Fibroblast of lung (primary cell): ENCODE results near the gene C14orf119.

Experiments used
- EZH2 ChIP-seq: IDR thresholded peaks from 2 replicates; pipeline ENCODE4 v1.5.1; 2012; ENCODE audit warnings: low read length, control low read depth, mild to moderate bottlenecking; ENCODE audit errors: missing control alignments
- TF ChIP-seq, protein P1 (sequence below), 2 donors: IDR thresholded peaks in 1 of 2; conservative IDR thresholded peaks in 1 of 2; 1 replicate in 1 of 2; 2 replicates in 1 of 2; pipeline ENCODE4 v1.5.1; 2011 to 2012; ENCODE audit warnings: low read length in 2 of 2, control low read depth in 1 of 2, inconsistent platforms in 1 of 2, low read depth in 1 of 2, mild to moderate bottlenecking in 1 of 2

DNA sequence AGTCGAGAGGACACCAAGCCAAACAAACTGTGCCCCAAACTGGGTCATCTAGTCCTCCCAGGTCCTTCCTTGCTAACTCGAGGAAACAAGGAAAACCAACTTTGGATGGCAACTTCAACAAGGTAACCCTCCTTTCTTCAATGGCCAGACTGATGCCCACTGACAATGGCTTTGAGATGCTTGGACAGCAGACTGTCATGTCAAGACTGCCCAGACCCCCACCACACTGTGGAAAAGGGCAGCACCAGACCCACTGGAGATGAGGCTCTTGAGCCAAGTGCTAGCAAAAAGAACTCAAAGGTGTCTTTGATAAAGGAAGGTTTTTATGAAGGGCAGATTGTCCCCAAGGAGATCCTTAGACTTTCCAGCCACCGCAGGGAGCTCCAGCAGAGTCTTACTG lies 28.9 kb upstream of the C14orf119 start:
- TF ChIP-seq, protein P1, sequence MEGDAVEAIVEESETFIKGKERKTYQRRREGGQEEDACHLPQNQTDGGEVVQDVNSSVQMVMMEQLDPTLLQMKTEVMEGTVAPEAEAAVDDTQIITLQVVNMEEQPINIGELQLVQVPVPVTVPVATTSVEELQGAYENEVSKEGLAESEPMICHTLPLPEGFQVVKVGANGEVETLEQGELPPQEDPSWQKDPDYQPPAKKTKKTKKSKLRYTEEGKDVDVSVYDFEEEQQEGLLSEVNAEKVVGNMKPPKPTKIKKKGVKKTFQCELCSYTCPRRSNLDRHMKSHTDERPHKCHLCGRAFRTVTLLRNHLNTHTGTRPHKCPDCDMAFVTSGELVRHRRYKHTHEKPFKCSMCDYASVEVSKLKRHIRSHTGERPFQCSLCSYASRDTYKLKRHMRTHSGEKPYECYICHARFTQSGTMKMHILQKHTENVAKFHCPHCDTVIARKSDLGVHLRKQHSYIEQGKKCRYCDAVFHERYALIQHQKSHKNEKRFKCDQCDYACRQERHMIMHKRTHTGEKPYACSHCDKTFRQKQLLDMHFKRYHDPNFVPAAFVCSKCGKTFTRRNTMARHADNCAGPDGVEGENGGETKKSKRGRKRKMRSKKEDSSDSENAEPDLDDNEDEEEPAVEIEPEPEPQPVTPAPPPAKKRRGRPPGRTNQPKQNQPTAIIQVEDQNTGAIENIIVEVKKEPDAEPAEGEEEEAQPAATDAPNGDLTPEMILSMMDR (conservative IDR thresholded peaks at IDR 0.05 in 1 of 2, IDR thresholded peaks at IDR 0.05 in 1 of 2; ENCODE audit: low read depth in 1 of 2, low read length in 2 of 2), result no peak
- TF ChIP-seq EZH2, result no peak
